IPS DF 6.9 (cell line): Measurements from ENCODE around the gene PRPF31.

Source experiments
- DNase-seq: peaks from one replicate; pipeline ENCODE4 v3.0.0-alpha.2; 2013; ENCODE audit warnings: low read depth, low spot score
- H3K27ac ChIP-seq: one replicate; pipeline ENCODE4 v1.5.1; 2013; ENCODE audit warnings: low read length, control low read depth
- H3K27me3 ChIP-seq: 2 replicates; pipeline ENCODE4 v1.6.1; 2013; ENCODE audit warnings: mild to moderate bottlenecking, low read length; ENCODE audit not compliant: control insufficient read depth, insufficient read depth
- H3K36me3 ChIP-seq: 2 replicates; pipeline ENCODE4 v1.6.1; 2013; ENCODE audit warnings: low read length; ENCODE audit not compliant: control insufficient read depth, insufficient read depth
- H3K4me1 ChIP-seq: 2 replicates; pipeline ENCODE4 v1.6.1; 2013; ENCODE audit warnings: low read length; ENCODE audit not compliant: control insufficient read depth, insufficient read depth
- H3K4me3 ChIP-seq: 2 replicates; pipeline ENCODE4 v1.5.1; 2013; ENCODE audit warnings: mild to moderate bottlenecking, low read length
- H3K9me3 ChIP-seq: 2 replicates; pipeline ENCODE4 v1.6.1; 2013; ENCODE audit warnings: low read length, inconsistent platforms; ENCODE audit not compliant: control insufficient read depth, insufficient read depth
- WGBS: extraction: QIAGEN DNeasy Blood & Tissue Kit; methylation state at CpG from one replicate; pipeline ENCODE4 v1.1.7; 2013; ENCODE audit warnings: mixed read lengths, missing lambda C conversion rate; ENCODE audit not compliant: insufficient read length, insufficient coverage; 5-methylcytosine and 5-hydroxymethylcytosine counted together

The PRPF31 gene

DNA sequence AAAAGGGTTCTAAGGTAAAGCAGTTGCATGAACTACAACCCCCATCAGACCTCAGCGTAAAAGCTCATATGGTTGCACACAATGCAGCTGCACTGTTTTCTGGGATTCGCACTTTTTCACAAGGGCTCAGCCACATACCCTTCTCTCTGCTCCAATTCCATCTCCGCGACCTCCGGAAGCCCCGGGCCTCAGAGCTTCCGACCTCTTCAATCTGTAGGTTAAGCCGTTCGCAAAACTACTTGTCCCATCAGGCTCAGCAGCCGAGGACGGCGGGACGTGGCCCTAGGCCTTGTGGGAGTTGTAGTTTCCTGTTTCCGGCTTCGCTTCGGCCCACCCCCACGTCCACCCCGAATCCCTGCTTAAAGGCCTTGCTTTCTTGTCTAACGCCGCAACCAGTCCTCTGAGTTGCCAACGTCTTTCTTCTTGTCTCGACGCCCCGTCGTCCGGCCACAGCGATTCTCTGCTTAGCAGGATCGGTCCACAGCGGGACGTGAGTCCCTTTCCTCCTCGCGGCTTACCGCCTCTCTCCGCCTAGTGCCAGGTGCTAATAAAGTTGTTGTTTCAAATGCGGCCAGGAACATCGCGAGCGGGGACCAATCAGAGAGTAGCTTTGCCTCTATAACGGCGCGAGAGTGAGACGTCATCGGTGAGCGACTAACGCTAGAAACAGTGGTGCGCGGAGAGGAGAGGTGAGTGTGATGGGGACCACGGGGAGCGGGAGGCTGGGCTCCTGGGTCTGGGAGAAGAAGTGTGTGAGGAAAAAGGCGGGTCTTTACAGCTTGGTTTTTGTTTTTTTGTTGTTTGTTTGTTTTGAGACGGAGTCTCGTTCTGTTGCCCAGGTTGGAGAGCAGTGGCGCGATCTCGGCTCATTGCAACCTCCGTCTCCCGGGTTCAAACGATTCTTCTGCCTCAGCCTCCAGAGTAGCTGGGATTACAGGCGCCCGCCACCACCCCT is at the start of gene PRPF31, which contains the start of gene TFPT:
Gene PRPF31 (plus strand): TSS at position 646 of the 955 bp plus-strand sequence. CDS start 2,525 bp downstream, outside the sequence.
Gene TFPT (minus strand): TSS at position 549 of the 955 bp plus-strand sequence. CDS start 388 bp downstream, at position 161.
- no peak within 1 kb of the TSS for H3K27ac ChIP-seq
- DNase-seq = peak; percentile 97
- H3K4me3 ChIP-seq = peak within 1 kb of the TSS; percentile 51
- peaks cover 11% of the 10 kb centered on the region; the same call in 1 of the 2 replicates for H3K36me3 ChIP-seq
- no peaks in the 10 kb centered on the region for H3K27me3 ChIP-seq
- H3K9me3 ChIP-seq = no peaks in the 10 kb centered on the region
- no peaks in the 10 kb centered on the region; the same call in 1 of the 2 replicates for H3K4me1 ChIP-seq
- no CpG with 5 or more reads among the region's 60 CpGs for WGBS

DNA sequence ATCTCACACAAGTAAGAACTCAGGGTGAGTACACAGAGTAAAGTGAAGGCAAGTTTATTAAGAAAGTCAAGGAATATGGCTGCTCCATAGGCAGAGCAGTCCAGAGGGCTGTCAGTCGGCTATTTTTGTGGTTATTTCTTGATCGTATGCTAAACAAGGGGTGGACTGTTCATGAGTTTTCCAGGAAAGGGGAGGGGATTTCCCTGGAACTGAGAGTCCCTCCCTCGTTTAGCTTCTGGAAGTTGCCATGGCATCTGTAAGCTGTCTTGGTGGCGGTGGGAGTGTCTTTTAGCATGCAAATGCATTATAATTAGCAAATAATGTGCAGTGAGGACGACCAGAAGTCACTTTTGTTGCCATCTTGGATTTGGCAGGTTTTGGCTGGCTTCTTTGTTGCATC is 46.1 kb upstream of the PRPF31 start:
- no peaks in the 10 kb centered on the region for H3K36me3 ChIP-seq
- no CpG with 5 or more reads among the region's 5 CpGs for WGBS
- no peaks in the 10 kb centered on the region for H3K27me3 ChIP-seq
- H3K27ac ChIP-seq = no peak overlapping the region
- H3K4me3 ChIP-seq = no peak overlapping the region
- no peak for DNase-seq
- H3K4me1 ChIP-seq = no peaks in the 10 kb centered on the region
- H3K9me3 ChIP-seq = no peaks in the 10 kb centered on the region

DNA sequence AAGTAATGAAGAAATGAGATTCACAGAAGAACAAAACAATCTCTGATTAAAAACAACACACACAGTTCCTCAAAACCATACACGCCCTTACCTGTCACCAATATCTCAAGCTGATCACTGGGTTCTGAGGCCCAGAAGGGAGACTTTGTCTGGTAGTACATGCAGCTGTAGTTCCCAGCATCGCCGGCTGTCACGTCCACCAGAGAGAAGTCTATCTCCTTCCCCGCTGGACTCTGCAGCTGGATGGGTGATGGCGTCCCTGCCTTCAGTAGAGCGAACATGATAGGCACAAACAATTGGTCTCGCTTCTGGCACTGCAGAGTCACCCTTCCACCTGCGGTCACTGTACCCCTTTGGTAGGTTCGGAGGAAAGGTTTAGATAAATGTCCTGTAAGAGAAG is 41.7 kb upstream of the PRPF31 start:
- no peaks in the 10 kb centered on the region for H3K36me3 ChIP-seq
- no peaks in the 10 kb centered on the region for H3K9me3 ChIP-seq
- H3K27me3 ChIP-seq = no peaks in the 10 kb centered on the region
- WGBS = no CpG with 5 or more reads among the region's 10 CpGs
- H3K27ac ChIP-seq = no peak overlapping the region
- DNase-seq = no peak
- no peaks in the 10 kb centered on the region for H3K4me1 ChIP-seq
- no peak overlapping the region for H3K4me3 ChIP-seq

DNA sequence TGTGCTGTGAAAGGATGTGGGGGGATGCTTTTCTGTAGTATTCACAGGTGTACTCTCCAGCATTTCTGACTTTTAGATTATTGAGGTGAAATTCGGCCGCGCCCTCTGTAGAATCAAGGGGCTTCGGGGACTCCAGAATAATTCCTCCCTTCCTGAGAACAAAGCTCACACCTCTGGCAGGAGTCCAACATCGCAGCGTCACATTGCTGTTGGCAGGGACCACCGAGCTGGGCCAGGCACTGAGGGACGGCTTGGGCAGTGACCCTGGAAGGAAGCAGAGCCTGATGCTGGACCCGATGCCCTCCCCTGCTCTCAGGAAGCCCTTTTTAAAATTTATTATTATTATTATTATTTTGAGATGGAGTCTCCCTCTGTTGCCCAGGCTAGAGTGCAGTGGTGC is 40.7 kb upstream of the PRPF31 start:
- no peaks in the 10 kb centered on the region for H3K36me3 ChIP-seq
- no peaks in the 10 kb centered on the region for H3K9me3 ChIP-seq
- WGBS = no CpG with 5 or more reads among the region's 9 CpGs
- DNase-seq = no peak
- no peaks in the 10 kb centered on the region for H3K27me3 ChIP-seq
- H3K4me3 ChIP-seq = no peak overlapping the region
- H3K27ac ChIP-seq = no peak overlapping the region
- no peaks in the 10 kb centered on the region for H3K4me1 ChIP-seq

DNA sequence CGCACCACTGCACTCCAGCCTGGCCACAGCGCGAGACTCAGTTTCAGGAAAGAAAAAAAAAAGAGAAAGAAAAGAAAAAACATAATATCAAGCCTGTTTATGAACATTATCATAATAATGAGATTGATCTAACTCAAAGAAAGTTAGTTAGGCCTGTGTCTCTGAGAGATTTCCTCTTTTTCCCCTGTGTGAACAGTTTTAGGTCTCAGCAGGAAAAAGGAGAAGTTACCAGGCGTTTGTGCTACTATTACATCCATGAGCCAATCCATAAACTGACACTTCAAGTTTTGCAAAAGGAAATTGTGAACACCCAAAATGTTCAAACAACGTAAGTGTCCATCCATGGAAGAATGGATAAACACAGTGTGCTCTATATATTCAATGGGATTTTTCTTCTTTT is 38.2 kb upstream of the PRPF31 start:
- H3K36me3 ChIP-seq = no peaks in the 10 kb centered on the region
- no peak for DNase-seq
- no peaks in the 10 kb centered on the region for H3K4me1 ChIP-seq
- no peak overlapping the region for H3K27ac ChIP-seq
- H3K27me3 ChIP-seq = no peaks in the 10 kb centered on the region
- no peaks in the 10 kb centered on the region for H3K9me3 ChIP-seq
- no CpG with 5 or more reads among the region's 5 CpGs for WGBS
- no peak overlapping the region for H3K4me3 ChIP-seq

GRCh38 chr19:54081032-54081431 is 34.5 kb upstream of the PRPF31 start, which contains the start of gene TARM1:
TSS of gene TARM1 (minus strand) at chr19:54081365. CDS start at chr19:54081340, 25 bp downstream.
- Histone ChIP-seq H3K4me3 (no peak within 1 kb of the TSS), H3K36me3 (no peaks in the 10 kb centered on the region), H3K9me3 (peaks cover 2% of the 10 kb centered on the region; the same call in 1 of the 2 replicates), H3K4me1 (no peaks in the 10 kb centered on the region), H3K27me3 (no peaks in the 10 kb centered on the region), H3K27ac (no peak within 1 kb of the TSS)
- WGBS = no CpG with 5 or more reads among the region's 7 CpGs
- no peak for DNase-seq

GRCh38 chr19:54084410-54084809 is 31.1 kb upstream of the PRPF31 start:
- no peak overlapping the region for H3K27ac ChIP-seq

GRCh38 chr19:54094426-54095000 is 21.0 kb upstream of the PRPF31 start:
- no CpG with 5 or more reads among the region's 17 CpGs for WGBS
- no peaks in the 10 kb centered on the region for H3K9me3 ChIP-seq
- peaks cover 1% of the 10 kb centered on the region; the same call in 1 of the 2 replicates for H3K4me1 ChIP-seq
- no peak overlapping the region for H3K4me3 ChIP-seq
- no peak overlapping the region for H3K27ac ChIP-seq
- no peak for DNase-seq
- H3K36me3 ChIP-seq = no peaks in the 10 kb centered on the region
- no peaks in the 10 kb centered on the region for H3K27me3 ChIP-seq

More at GRCh38 chr19:54084410-54084809, 31.1 kb upstream of the PRPF31 start:
- H3K36me3 ChIP-seq = no peaks in the 10 kb centered on the region
- H3K4me3 ChIP-seq = no peak overlapping the region
- peaks cover 2% of the 10 kb centered on the region; the same call in 1 of the 2 replicates for H3K9me3 ChIP-seq
- WGBS = no CpG with 5 or more reads among the region's 3 CpGs
- peaks cover under 1% of the 10 kb centered on the region; the same call in 1 of the 2 replicates for H3K4me1 ChIP-seq
- no peaks in the 10 kb centered on the region for H3K27me3 ChIP-seq
- no peak for DNase-seq

GRCh38 chr19:54095136-54095858 is 20.3 kb upstream of the PRPF31 start:
- Histone ChIP-seq H3K4me3 (peak overlapping the region; percentile 48; the same call in 1 of the 2 replicates), H3K9me3 (no peaks in the 10 kb centered on the region), H3K27me3 (no peaks in the 10 kb centered on the region), H3K27ac (no peak overlapping the region), H3K36me3 (no peaks in the 10 kb centered on the region), H3K4me1 (no peaks in the 10 kb centered on the region)
- WGBS = no CpG with 5 or more reads among the region's 22 CpGs
- no peak for DNase-seq
